GM12878 (cell line): ENCODE measurements around the gene RCL1. TPM values are rescaled to one million over a fixed set of nuclear protein-coding genes. Genes with fewer than 3 reads are reported as not detected.

Experiments
- ATAC-seq: fragments of 200-7000 bp; cut with Tn5 transposase; 3 replicates; pipeline ENCODE4 v1.9.1; 2020; ENCODE audit warnings: mild to moderate bottlenecking, moderate library complexity
- BruUV-seq: library from RNA; stranded (reverse); fragments of 400-500 nt; replicated peaks from 2 replicates; lab custom pipeline; 2021; lab: Mats Ljungman, UMichigan
- CTCF ChIA-PET: fragments of 300-600 bp; sonication (Branson Sonifier 250); formaldehyde crosslinking; extraction: SDS; loops from one replicate; lab custom pipeline; 2021; ENCODE audit warnings: inconsistent platforms; lab: Yijun Ruan, JAX
- POLR2A ChIA-PET: fragments of 350-600 bp; formaldehyde crosslinking; extraction: SDS; loops from one replicate; lab custom pipeline; 2021; ENCODE audit warnings: inconsistent platforms; lab: Charles Lee
- RAD21 ChIA-PET: fragments of 300-600 bp; sonication (Branson Sonifier 250); formaldehyde crosslinking; loops from one replicate; lab custom pipeline; 2023; ENCODE audit warnings: antibody characterized with exemption; ENCODE audit not compliant: unreplicated experiment; lab: Charles Lee
- SMC1A ChIA-PET: fragments of 300-600 bp; sonication (Branson Sonifier 250); formaldehyde crosslinking; loops from one replicate; lab custom pipeline; 2023; ENCODE audit not compliant: unreplicated experiment, uncharacterized antibody; lab: Charles Lee
- DNase-seq: peaks from one replicate; pipeline ENCODE4 v3.0.0-alpha.2; 2011; ENCODE audit warnings: low read depth, low spot score
- FAIRE-seq: peaks from 3 replicates; lab custom pipeline; 2011; peaks lifted over from hg19 to GRCh38; lab: Jason Lieb, UNC
- H2AFZ ChIP-seq: 2 replicates; pipeline ENCODE4 v1.6.0; 2011; ENCODE audit warnings: low read depth, low read length, control low read depth; ENCODE audit not compliant: control insufficient read depth
- H3K27ac ChIP-seq: 2 replicates; pipeline ENCODE4 v1.5.1; 2011; ENCODE audit warnings: control low read depth; ENCODE audit not compliant: control insufficient read depth, insufficient read depth
- H3K27me3 ChIP-seq, 2 experiments: replicated peaks in 1 of 2; 2 replicates each; pipeline versions ENCODE4 v1.6.0 to v1.6.1; 2011; ENCODE audit warnings: low read length in 1 of 2; ENCODE audit not compliant: control insufficient read depth in 2 of 2, insufficient read depth in 2 of 2
- H3K36me3 ChIP-seq, 2 experiments: 2 replicates each; pipeline ENCODE4 v1.5.1; 2011; ENCODE audit warnings: low read length in 1 of 2; ENCODE audit not compliant: control insufficient read depth in 2 of 2, insufficient read depth in 2 of 2
- H3K4me1 ChIP-seq: 2 replicates; pipeline ENCODE4 v1.6.1; 2011; ENCODE audit warnings: mild to moderate bottlenecking, low read length, moderate library complexity, mixed read lengths; ENCODE audit not compliant: control insufficient read depth, insufficient read depth
- H3K4me2 ChIP-seq: 2 replicates; pipeline ENCODE4 v1.6.0; 2011; ENCODE audit warnings: control low read depth; ENCODE audit not compliant: control insufficient read depth, insufficient read depth
- H3K4me3 ChIP-seq: fragments of 200-600 bp; sonication (generic); 2 replicates; pipeline ENCODE4 v1.5.1; 2016
- H3K79me2 ChIP-seq: 2 replicates; pipeline ENCODE4 v1.6.0; 2011; ENCODE audit warnings: low read length; ENCODE audit not compliant: control insufficient read depth, insufficient read depth
- H3K9ac ChIP-seq: 2 replicates; pipeline ENCODE4 v1.8.0; 2011; ENCODE audit warnings: low read length, control low read depth, mixed read lengths; ENCODE audit not compliant: control insufficient read depth, insufficient read depth
- H3K9me3 ChIP-seq: replicated peaks from 3 replicates; pipeline ENCODE4 v1.5.1; 2011; ENCODE audit warnings: mild to moderate bottlenecking, low read length; ENCODE audit not compliant: control insufficient read depth, insufficient read depth
- H4K20me1 ChIP-seq: 2 replicates; pipeline ENCODE4 v1.6.0; 2011; ENCODE audit not compliant: control insufficient read depth, insufficient read depth
- CBX5 ChIP-seq: sonication (generic); IDR thresholded peaks from 2 replicates; pipeline ENCODE4 v1.6.1; 2016; ENCODE audit warnings: low read depth, moderate library complexity, mild to moderate bottlenecking, inconsistent platforms
- CEBPZ ChIP-seq: fragments of 150-350 bp; IDR thresholded peaks from 2 replicates; pipeline ENCODE4 v1.6.1; 2016; ENCODE audit warnings: low read depth, low read length
- CREB1 ChIP-seq: IDR thresholded peaks from 2 replicates; pipeline ENCODE4 v1.6.1; 2012; ENCODE audit warnings: low read depth, mild to moderate bottlenecking, inconsistent platforms
- FOXM1 ChIP-seq: IDR thresholded peaks from 2 replicates; pipeline ENCODE4 v1.6.1; 2012; ENCODE audit warnings: low read depth, mild to moderate bottlenecking, inconsistent platforms, low read length, moderate library complexity
- IKZF2 ChIP-seq, 2 experiments: fragments of 450-650 bp; IDR thresholded peaks; 2 replicates each; pipeline ENCODE4 v1.6.1; 2017; ENCODE audit warnings: mild to moderate bottlenecking in 2 of 2, moderate library complexity in 2 of 2
- NFXL1 ChIP-seq: fragments of 450-650 bp; IDR thresholded peaks from 2 replicates; pipeline ENCODE4 v1.6.1; 2017; ENCODE audit warnings: antibody characterized with exemption, mild to moderate bottlenecking, borderline replicate concordance
- RB1 ChIP-seq: fragments of 450-650 bp; formaldehyde crosslinking; IDR thresholded peaks from 2 replicates; pipeline ENCODE4 v1.6.1; 2017; ENCODE audit warnings: mild to moderate bottlenecking, borderline replicate concordance
- RELB ChIP-seq: fragments of 450-650 bp; IDR thresholded peaks from 2 replicates; pipeline ENCODE4 v1.6.1; 2017; ENCODE audit warnings: low read depth, mild to moderate bottlenecking, moderate library complexity
- STAT1 ChIP-seq: fragments of 450-650 bp; conservative IDR thresholded peaks from 2 replicates; pipeline ENCODE4 v1.6.1; 2014; ENCODE audit warnings: antibody characterized with exemption, mild to moderate bottlenecking
- TARDBP ChIP-seq: IDR thresholded peaks from 2 replicates; pipeline ENCODE4 v1.6.1; 2016; ENCODE audit warnings: borderline replicate concordance
- TCF12 ChIP-seq: IDR thresholded peaks from 2 replicates; pipeline ENCODE4 v1.6.1; 2011; ENCODE audit warnings: low read depth, mild to moderate bottlenecking, low read length
- TCF7 ChIP-seq: IDR thresholded peaks from 2 replicates; pipeline ENCODE4 v1.6.1; 2014; ENCODE audit warnings: antibody characterized with exemption, borderline replicate concordance
- ZNF592 ChIP-seq: fragments of 450-650 bp; IDR thresholded peaks from 2 replicates; pipeline ENCODE4 v1.6.1; 2017; ENCODE audit warnings: mild to moderate bottlenecking, moderate library complexity
- in situ Hi-C: fragments of 300-500 bp; cut with MboI; formaldehyde crosslinking; loops from 9 replicates; pipeline ENCODE4 v1.14.3; 2018; ENCODE audit warnings: mixed read lengths
- intact Hi-C: fragments of 100-400 bp; cut with micrococcal nuclease; formaldehyde crosslinking; loops from one replicate; pipeline ENCODE4 v1.14.2; 2022; ENCODE audit not compliant: unreplicated experiment
- polyA plus RNA-seq, 11 experiments: library from polyadenylated mRNA; depleted of rRNA in 4 of 11; unstranded in 6 of 11; stranded (reverse) in 5 of 11; fragments of >200 nt; fragmentation: Nextera tagmentation in 4 of 11; fragmentation: Illumina TruSeq in 1 of 11; extraction: Ambion mirVana in 4 of 11; extraction: Trizol in 1 of 11; gene quantifications; 1 replicate in 1 of 11; 2 replicates in 10 of 11; pipeline versions ENCODE4 v1.2.1 to v1.2.3, GENCODE V29; 2011 to 2016; ENCODE audit warnings: inconsistent platforms in 2 of 11, missing spikeins in 2 of 11, low read depth in 1 of 11
- total RNA-seq, 4 experiments: library from RNA; depleted of rRNA in 3 of 4; stranded (reverse); fragments of >200 nt in 3 of 4; fragmentation: Illumina TruSeq in 1 of 4; extraction: Trizol in 1 of 4; gene quantifications; 2 replicates each; pipeline versions ENCODE4 v1.2.1 to v1.2.3, GENCODE V29; 2013 to 2021

RCL1 gene
- total and polyA plus RNA-seq, 10 of the 15 experiments (the other 5 are each of a cell fraction or from before 2014, with no cell fraction given) = 21.1 to 46.8 (median 30.5) TPM

- no peaks in the 10 kb centered on the region for H4K20me1 ChIP-seq
- no peak overlapping the region for H3K27ac ChIP-seq
- ChIA-PET RAD21 (interaction anchor here (1.3 to 1.8 kb wide), 2 partner anchors 14 to 171 kb away, joined by 3 to 4 read pairs; no protein-coding TSS in a partner anchor), POLR2A (interaction anchor here (2.7 kb wide), 1 partner anchor 19 kb away, joined by 9 read pairs; the partner anchor contains the start of gene RCL1), SMC1A (interaction anchor here (0.6 to 3.2 kb wide), 5 partner anchors 9 to 182 kb away, joined by 3 to 16 read pairs (median 4); partner anchors contain the start of gene RCL1), CTCF (interaction anchor here (1.2 to 3.1 kb wide), 5 partner anchors 10 to 159 kb away, joined by 3 to 17 read pairs (median 3); no protein-coding TSS in a partner anchor)
- BruUV-seq = no TSS peak
- no peaks in the 10 kb centered on the region for H3K27me3 ChIP-seq
- no peak for ATAC-seq
- intact Hi-C loops (no loop called here), in situ Hi-C loops (no loop called here)
- H3K4me3 ChIP-seq = no peak overlapping the region
- no peak overlapping the region for H3K4me2 ChIP-seq
- no peak overlapping the region for H3K9ac ChIP-seq
- H3K4me1 ChIP-seq = peaks cover 19% of the 10 kb centered on the region
- no peak for DNase-seq
- H2AFZ ChIP-seq = no peak overlapping the region
- peaks cover 10% of the 10 kb centered on the region for H3K9me3 ChIP-seq
- peaks cover 68% of the 10 kb centered on the region for H3K79me2 ChIP-seq
- no peak for TF ChIP-seq CREB1
- TF ChIP-seq TCF12 = no peak
- TF ChIP-seq CEBPZ = no peak
- no peak for TF ChIP-seq CBX5
- no peak for TF ChIP-seq NFXL1
- TF ChIP-seq FOXM1 = no peak
- TF ChIP-seq TCF7 = no peak
- no peak for TF ChIP-seq IKZF2 (IDR thresholded peaks at IDR 0.05)
- TF ChIP-seq STAT1 = no peak
- no peak for TF ChIP-seq RELB
- TF ChIP-seq ZNF592 = no peak
- no peak for TF ChIP-seq RB1
- TF ChIP-seq TARDBP = no peak
- H3K36me3 ChIP-seq = no peaks in the 10 kb centered on the region
- no peak for FAIRE-seq
Observed at GRCh38 chr9:4811824-4812223, 19.1 kb downstream of the RCL1 start.
